HTERT RPE-1 (cell line): ENCODE measurements around the gene ALMS1.
"Not testable (repeated sequence)": the region's sequence is repeated elsewhere in the genome, so short reads cannot be mapped to it uniquely, and the experiment has no call there.

Experiments
- in situ Hi-C: fragments of 300-500 bp; cut with MboI; formaldehyde crosslinking; loops from 4 replicates; pipeline ENCODE4 v1.14.3; 2020; ENCODE audit warnings: low sequenced_read_pairs

ALMS1 gene

GRCh38 chr2:73489053-73489452 lies 103.4 kb downstream of the ALMS1 start:
- in situ Hi-C loops, result no loop called here

GRCh38 chr2:73494031-73494430 lies 108.4 kb downstream of the ALMS1 start:
- in situ Hi-C loops, result no loop called here

- in situ Hi-C loops, result no loop called here
These were observed 118.4 kb downstream of the ALMS1 start for GRCh38 chr2:73503992-73504570.

- in situ Hi-C loops, result not testable (repeated sequence)
These were observed 119.2 kb downstream of the ALMS1 start for GRCh38 chr2:73504850-73505249.

GRCh38 chr2:73510470-73510869 lies 124.8 kb downstream of the ALMS1 start:
- in situ Hi-C loops, result not testable (repeated sequence)

GRCh38 chr2:73516033-73516432 lies 130.4 kb downstream of the ALMS1 start:
- in situ Hi-C loops, result no loop called here

- in situ Hi-C loops, result no loop called here
These were observed 143.1 kb downstream of the ALMS1 start for GRCh38 chr2:73528688-73529087.

- in situ Hi-C loops, result not testable (repeated sequence)
These were observed 145.1 kb downstream of the ALMS1 start for GRCh38 chr2:73530773-73531172.

GRCh38 chr2:73532381-73532780 lies 146.7 kb downstream of the ALMS1 start:
- in situ Hi-C loops, result no loop called here

- in situ Hi-C loops, result no loop called here
These were observed 150.7 kb downstream of the ALMS1 start for GRCh38 chr2:73536133-73536840.

GRCh38 chr2:73560875-73561274 lies 175.2 kb downstream of the ALMS1 start:
- in situ Hi-C loops, result not testable (repeated sequence)

GRCh38 chr2:73561422-73561821 lies 175.8 kb downstream of the ALMS1 start:
- in situ Hi-C loops, result no loop called here

- in situ Hi-C loops, result no loop called here
These were observed 179.3 kb downstream of the ALMS1 start for GRCh38 chr2:73564986-73565385.

- in situ Hi-C loops, result no loop called here
These were observed 180.7 kb downstream of the ALMS1 start for GRCh38 chr2:73566288-73566878.

- in situ Hi-C loops, result no loop called here
These were observed 189.6 kb downstream of the ALMS1 start for GRCh38 chr2:73575261-73575660.

- in situ Hi-C loops, result no loop called here
These were observed 196.7 kb downstream of the ALMS1 start for GRCh38 chr2:73582364-73582763.

- in situ Hi-C loops, result no loop called here
These were observed 202.5 kb downstream of the ALMS1 start for GRCh38 chr2:73588177-73588576.

- in situ Hi-C loops, result no loop called here
These were observed 208.0 kb downstream of the ALMS1 start for GRCh38 chr2:73593680-73594079.

- in situ Hi-C loops, result no loop called here
These were observed 208.6 kb downstream of the ALMS1 start for GRCh38 chr2:73594251-73594650.

GRCh38 chr2:73601780-73602179 lies 216.1 kb downstream of the ALMS1 start:
- in situ Hi-C loops, result no loop called here

GRCh38 chr2:73603099-73603588 lies 217.5 kb downstream of the ALMS1 start:
- in situ Hi-C loops, result not testable (repeated sequence)

GRCh38 chr2:73604589-73604988 lies 219.0 kb downstream of the ALMS1 start:
- in situ Hi-C loops, result not testable (repeated sequence)
